Measurements from ENCODE around the gene CLVS2.

DNA sequence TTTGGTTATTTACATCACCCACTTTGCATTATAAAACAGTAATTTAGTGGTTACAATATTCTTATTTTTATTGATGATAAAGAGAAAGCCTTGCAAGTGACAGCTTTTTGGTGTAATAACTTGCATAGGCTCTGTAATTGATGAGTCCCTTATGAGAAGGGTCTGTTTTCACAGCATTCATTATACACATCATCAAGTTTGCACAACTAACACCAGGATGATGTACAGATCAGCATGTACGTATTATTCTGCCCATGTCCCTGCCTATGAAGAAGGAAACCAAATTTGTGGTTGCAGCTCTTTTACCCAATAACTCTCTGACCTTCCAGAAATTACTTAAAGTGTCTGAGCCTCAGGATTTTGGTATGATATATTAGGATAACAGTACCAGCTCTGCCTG is 59.2 kb downstream of the CLVS2 start:
- TF ChIP-seq, protein P1, sequence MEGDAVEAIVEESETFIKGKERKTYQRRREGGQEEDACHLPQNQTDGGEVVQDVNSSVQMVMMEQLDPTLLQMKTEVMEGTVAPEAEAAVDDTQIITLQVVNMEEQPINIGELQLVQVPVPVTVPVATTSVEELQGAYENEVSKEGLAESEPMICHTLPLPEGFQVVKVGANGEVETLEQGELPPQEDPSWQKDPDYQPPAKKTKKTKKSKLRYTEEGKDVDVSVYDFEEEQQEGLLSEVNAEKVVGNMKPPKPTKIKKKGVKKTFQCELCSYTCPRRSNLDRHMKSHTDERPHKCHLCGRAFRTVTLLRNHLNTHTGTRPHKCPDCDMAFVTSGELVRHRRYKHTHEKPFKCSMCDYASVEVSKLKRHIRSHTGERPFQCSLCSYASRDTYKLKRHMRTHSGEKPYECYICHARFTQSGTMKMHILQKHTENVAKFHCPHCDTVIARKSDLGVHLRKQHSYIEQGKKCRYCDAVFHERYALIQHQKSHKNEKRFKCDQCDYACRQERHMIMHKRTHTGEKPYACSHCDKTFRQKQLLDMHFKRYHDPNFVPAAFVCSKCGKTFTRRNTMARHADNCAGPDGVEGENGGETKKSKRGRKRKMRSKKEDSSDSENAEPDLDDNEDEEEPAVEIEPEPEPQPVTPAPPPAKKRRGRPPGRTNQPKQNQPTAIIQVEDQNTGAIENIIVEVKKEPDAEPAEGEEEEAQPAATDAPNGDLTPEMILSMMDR (conservative IDR thresholded peaks at IDR 0.05 in 1 of 2, IDR thresholded peaks at IDR 0.05 in 1 of 2; ENCODE audit: low read depth in 1 of 2, low read length in 2 of 2): no peak
- TF ChIP-seq EZH2 (IDR thresholded peaks at IDR 0.05; ENCODE audit: low read length, missing control alignments): no peak
